Measurements from ENCODE around the gene ACVR2A. TPM values are rescaled to one million over a fixed set of nuclear protein-coding genes. Genes with fewer than 3 reads are reported as not detected.

The ACVR2A gene
- total RNA-seq, 1 experiment from 2014 or later: 15.7 TPM

- no peak for TF ChIP-seq CTCF (IDR thresholded peaks at IDR 0.05; ENCODE audit: insufficient read depth in 1 of 2, low read depth in 1 of 2, low read length in 1 of 2, severe bottlenecking in 1 of 2, unreplicated experiment in 1 of 2)
- DNase-seq: no peak
- H3K4me3 Mint-ChIP-seq (ENCODE audit: unreplicated experiment): no peak overlapping the region
- intact Hi-C loops (cut with micrococcal nuclease; ENCODE audit: unreplicated experiment): no loop called here
- H3K4me1 Mint-ChIP-seq (ENCODE audit: low read depth, unreplicated experiment): peaks cover 31% of the 10 kb centered on the region
- ChIA-PET CTCF (no interaction called here), POLR2A (no interaction called here)
- no peaks in the 10 kb centered on the region for H3K9me3 ChIP-seq
- no peaks in the 10 kb centered on the region for H3K36me3 ChIP-seq (ENCODE audit: control insufficient read depth, insufficient read depth, low read length)
- H3K4me1 ChIP-seq: peaks cover 9% of the 10 kb centered on the region; the same call in 1 of the 2 replicates
- no peak overlapping the region for H3K27ac Mint-ChIP-seq (ENCODE audit: unreplicated experiment)
- H3K27me3 ChIP-seq (replicated peaks; ENCODE audit: control insufficient read depth, insufficient read depth, low read length): no peaks in the 10 kb centered on the region
- no peak overlapping the region for H3K4me3 ChIP-seq (ENCODE audit: low read depth, low read length)
- H3K27me3 Mint-ChIP-seq (ENCODE audit: insufficient read depth, unreplicated experiment): no peaks in the 10 kb centered on the region
- no TSS peak for BruUV-seq (replicated peaks)
- H3K36me3 Mint-ChIP-seq (ENCODE audit: insufficient read depth, unreplicated experiment): peaks cover 6% of the 10 kb centered on the region
- H3K9me3 Mint-ChIP-seq (ENCODE audit: unreplicated experiment): no peaks in the 10 kb centered on the region
Measured at GRCh38 chr2:147851244-147851930, 6.6 kb downstream of the ACVR2A start.

- peaks cover 6% of the 10 kb centered on the region for H3K36me3 Mint-ChIP-seq (ENCODE audit: insufficient read depth, unreplicated experiment)
- peaks cover 21% of the 10 kb centered on the region for H3K4me1 Mint-ChIP-seq (ENCODE audit: low read depth, unreplicated experiment)
- Histone ChIP-seq H3K27me3 (replicated peaks; ENCODE audit: control insufficient read depth, insufficient read depth, low read length) (no peaks in the 10 kb centered on the region), H3K4me1 (peaks cover 4% of the 10 kb centered on the region; the same call in 1 of the 2 replicates), H3K9me3 (no peaks in the 10 kb centered on the region), H3K36me3 (ENCODE audit: control insufficient read depth, insufficient read depth, low read length) (no peaks in the 10 kb centered on the region), H3K4me3 (ENCODE audit: low read depth, low read length) (no peak overlapping the region)
- no peaks in the 10 kb centered on the region for H3K27me3 Mint-ChIP-seq (ENCODE audit: insufficient read depth, unreplicated experiment)
- TF ChIP-seq CTCF (IDR thresholded peaks at IDR 0.05; ENCODE audit: insufficient read depth in 1 of 2, low read depth in 1 of 2, low read length in 1 of 2, severe bottlenecking in 1 of 2, unreplicated experiment in 1 of 2): no peak
- ChIA-PET POLR2A (no interaction called here), CTCF (no interaction called here)
- intact Hi-C loops (cut with micrococcal nuclease; ENCODE audit: unreplicated experiment): no loop called here
- DNase-seq: no peak
- no peak overlapping the region for H3K4me3 Mint-ChIP-seq (ENCODE audit: unreplicated experiment)
- no peaks in the 10 kb centered on the region for H3K9me3 Mint-ChIP-seq (ENCODE audit: unreplicated experiment)
- no TSS peak for BruUV-seq (replicated peaks)
- no peak overlapping the region for H3K27ac Mint-ChIP-seq (ENCODE audit: unreplicated experiment)
Measured at GRCh38 chr2:147854557-147855134, 9.8 kb downstream of the ACVR2A start.

- no peak for TF ChIP-seq CTCF (IDR thresholded peaks at IDR 0.05; ENCODE audit: insufficient read depth in 1 of 2, low read depth in 1 of 2, low read length in 1 of 2, severe bottlenecking in 1 of 2, unreplicated experiment in 1 of 2)
- H3K27me3 Mint-ChIP-seq (ENCODE audit: insufficient read depth, unreplicated experiment): no peaks in the 10 kb centered on the region
- POLR2A ChIA-PET: no interaction called here
- CTCF ChIA-PET: no interaction called here
- peaks cover 21% of the 10 kb centered on the region for H3K4me1 Mint-ChIP-seq (ENCODE audit: low read depth, unreplicated experiment)
- Histone ChIP-seq H3K4me3 (ENCODE audit: low read depth, low read length) (no peak overlapping the region), H3K36me3 (ENCODE audit: control insufficient read depth, insufficient read depth, low read length) (no peaks in the 10 kb centered on the region), H3K27me3 (replicated peaks; ENCODE audit: control insufficient read depth, insufficient read depth, low read length) (no peaks in the 10 kb centered on the region), H3K4me1 (peaks cover 4% of the 10 kb centered on the region; the same call in 1 of the 2 replicates), H3K9me3 (no peaks in the 10 kb centered on the region)
- no peak overlapping the region for H3K27ac Mint-ChIP-seq (ENCODE audit: unreplicated experiment)
- peaks cover 6% of the 10 kb centered on the region for H3K36me3 Mint-ChIP-seq (ENCODE audit: insufficient read depth, unreplicated experiment)
- no TSS peak for BruUV-seq (replicated peaks)
- no peak for DNase-seq
- intact Hi-C loops (cut with micrococcal nuclease; ENCODE audit: unreplicated experiment): no loop called here
- no peak overlapping the region for H3K4me3 Mint-ChIP-seq (ENCODE audit: unreplicated experiment)
- H3K9me3 Mint-ChIP-seq (ENCODE audit: unreplicated experiment): no peaks in the 10 kb centered on the region
Measured at GRCh38 chr2:147855316-147855715, 10.5 kb downstream of the ACVR2A start.
